GM18526 (cell line): ENCODE results near the gene PRAF2.

ENCODE experiments used
- POLR2A ChIP-seq: IDR thresholded peaks from 3 replicates; pipeline ENCODE4 v1.6.1; 2011; ENCODE audit not compliant: insufficient read length; ENCODE audit errors: extremely low read depth

Gene PRAF2

DNA sequence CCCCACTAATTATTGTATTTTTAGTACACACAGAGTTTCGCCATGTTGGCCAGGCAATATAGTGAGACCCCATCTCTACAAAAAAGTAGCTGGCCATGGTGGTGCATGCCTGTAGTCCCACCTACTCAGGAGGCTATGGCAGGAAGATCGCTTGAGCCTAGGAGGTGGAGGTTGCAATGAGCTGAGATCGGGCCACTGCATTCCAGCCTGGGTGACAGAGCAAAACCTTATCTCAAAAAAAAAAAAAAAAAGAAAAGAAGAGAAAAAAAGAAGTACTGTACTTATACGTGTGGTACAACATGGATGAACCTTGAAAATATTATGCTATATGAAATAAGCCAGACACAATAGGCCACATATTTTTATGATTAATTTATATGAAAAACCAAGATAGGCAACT lies 15.8 kb upstream of the PRAF2 start:
- TF ChIP-seq POLR2A = no peak

DNA sequence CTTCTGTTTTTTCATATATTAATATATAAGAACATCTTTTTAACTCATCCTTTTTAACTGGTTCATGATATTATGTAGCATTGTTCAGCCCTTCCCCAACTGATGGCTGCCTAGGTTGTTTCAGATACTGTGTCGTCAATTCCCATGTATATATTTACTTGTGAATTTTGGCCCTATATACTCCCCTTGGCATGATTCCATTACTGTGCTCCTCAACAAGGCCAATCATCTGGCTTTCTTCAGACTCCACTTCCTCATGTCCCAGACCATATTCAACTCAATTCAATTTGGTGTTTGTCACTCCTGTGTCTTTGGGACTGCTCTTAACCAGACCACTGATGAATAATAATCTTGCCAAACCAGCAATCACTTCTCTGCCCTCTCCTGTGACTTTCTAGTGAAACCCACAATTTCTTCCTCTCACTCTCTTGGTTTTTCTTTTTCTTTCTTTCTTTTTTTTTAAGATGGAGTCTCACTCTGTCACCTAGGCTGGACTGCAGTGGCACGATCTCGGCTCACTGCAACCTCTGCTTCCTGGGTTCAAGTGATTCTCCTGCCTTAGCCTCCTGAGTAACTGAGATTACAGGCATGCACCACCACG lies 8.6 kb upstream of the PRAF2 start:
- no peak for TF ChIP-seq POLR2A

DNA sequence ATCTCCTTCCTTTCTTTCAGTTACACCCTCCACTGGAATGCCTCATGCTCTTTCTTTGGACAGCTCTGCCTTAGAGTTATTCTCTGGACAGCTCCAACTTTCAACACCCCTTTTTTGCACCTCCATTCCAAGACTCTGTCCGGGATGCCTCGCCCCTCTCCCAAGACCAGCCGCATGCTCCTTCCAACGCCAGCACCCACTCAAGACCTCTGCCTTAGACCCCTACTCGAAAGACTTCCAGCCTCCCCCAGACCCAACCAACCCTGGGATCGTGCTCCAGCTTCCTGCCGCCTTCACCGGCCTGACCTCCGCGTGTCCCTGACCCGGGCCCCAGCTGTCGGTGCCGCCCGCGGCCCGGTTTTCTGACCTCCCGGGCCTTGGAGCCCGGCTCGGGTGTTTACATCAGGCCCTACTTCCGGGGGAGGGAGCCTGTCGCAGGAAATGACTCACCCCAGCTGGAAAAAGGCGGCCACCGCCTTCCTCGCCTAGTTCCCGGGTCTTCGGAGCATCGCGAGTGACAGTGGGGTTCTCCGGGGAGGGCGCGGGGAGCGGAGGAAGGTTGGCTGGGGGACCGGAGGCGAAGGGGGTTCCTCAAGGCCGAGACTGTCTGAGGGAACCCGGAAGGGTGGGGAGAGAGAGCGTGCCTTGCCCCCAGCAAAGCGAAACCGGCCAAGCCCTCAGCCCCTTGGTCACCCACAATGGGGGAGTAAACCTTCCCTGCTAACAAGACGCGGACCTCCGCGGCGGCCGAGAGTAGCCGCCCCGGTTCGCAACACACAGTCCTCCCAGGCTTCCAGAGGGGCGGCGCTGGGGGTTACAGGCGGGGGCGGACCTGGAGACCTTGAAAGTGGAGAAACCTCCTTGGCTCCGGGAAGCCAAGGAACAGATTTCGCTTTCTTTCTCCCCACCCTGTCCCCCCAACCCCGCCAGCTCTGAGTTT lies 6.0 kb upstream of the PRAF2 start, which contains the start of gene WDR45:
Gene WDR45 (minus strand): TSS at position 399 of the 940 bp plus-strand sequence. CDS start 1,792 bp downstream, outside the sequence.
- peak; percentile 38 for TF ChIP-seq POLR2A

DNA sequence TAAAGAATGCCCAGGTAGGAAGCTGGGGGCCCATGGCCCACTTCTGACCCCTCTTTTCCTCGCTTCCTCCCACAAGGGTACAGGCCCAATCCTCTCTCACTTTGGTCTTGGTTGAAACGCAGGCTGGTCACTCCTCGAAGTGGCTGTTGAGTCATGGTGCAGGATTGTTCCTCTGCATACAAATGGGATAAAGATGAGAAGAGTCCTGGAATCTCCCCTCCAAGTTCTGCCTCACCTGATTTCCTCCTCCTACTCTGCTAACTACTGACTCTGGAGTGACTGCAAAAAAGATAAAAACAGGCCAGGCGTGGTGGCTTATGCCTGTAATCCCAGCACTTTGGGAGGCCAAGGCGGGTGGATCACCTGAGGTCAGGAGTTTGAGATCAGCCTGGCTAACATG lies 4.1 kb upstream of the PRAF2 start:
- TF ChIP-seq POLR2A = no peak

DNA sequence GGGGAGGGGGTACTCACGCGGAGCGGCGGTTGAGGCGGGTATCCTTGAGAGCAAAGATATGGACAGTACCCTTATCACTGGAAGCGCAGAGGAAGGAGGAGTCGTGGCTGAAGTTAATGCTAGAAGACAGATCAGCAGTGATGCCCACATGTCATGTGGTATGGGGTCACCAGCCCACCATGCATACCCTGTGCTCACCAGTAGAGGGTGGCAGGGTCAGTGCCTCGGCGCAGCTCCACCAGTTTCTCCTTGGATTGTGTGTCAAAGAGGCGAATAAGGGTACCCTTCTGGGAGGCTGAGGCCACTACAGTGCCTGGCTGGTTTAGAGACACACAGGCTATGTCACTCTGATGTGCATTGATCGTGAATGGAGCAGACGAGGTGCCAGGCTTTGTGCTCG lies 1.5 kb upstream of the PRAF2 start:
- no peak for TF ChIP-seq POLR2A

DNA sequence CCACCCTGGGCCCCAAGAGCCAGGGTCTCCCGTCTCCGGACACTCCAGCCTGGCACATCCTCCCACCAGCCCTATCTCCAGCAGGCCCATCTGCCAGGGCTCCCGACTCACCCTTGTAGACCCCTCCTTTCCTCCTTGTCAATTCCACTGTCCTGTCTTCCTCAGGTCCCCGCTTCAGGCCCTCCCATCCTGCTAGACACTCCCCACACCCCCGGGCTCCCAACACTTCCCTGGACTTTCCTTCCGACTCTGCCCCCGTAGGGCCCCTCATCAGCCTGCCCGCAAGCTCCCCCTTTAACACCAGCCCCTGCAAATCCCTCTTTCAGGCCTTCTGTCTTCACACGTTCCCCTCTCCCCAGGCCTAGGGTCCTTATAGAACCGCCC lies 1.1 kb downstream of the PRAF2 start:
- no peak for TF ChIP-seq POLR2A

DNA sequence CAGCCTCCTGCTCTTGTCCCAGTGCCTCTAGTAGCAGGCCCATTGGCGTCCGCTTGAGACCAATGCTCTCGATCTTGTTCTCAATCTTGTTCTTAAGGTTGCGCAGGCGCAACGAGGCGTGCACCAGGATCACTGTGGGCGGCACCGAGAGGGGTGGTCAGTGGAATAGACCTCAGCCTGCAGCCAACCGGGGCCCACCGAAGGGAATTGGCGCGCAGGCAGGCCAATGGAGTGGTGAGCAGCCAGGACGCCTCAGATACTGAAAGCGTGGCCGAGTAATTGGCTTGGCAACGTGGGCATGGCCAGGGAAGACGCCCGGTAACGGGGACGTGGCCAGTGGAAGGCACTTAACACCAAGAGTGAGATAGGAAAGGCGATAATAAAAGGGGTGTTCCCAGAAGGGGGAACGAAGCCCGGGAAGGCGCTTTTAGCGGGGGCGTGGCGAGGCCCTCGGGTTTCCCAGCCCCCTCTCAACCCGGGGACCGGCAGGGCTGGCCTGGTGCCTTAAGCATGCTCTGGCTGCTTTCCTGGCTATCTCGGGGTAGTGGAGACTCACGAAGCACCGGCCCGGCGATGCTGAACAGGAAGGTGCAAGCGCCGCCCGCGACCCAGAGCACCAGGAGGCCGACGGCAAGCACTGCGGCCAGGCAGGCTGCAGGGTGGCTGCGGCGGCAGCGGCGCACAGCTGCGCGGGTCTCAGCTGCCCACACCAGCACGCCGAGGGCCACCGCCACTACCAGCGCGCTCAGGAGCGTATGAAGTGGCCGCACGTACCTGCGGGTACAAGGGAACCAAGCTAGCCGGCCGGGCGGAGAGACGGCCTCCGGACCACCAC lies 1.7 kb downstream of the PRAF2 start:
- TF ChIP-seq POLR2A = no peak

DNA sequence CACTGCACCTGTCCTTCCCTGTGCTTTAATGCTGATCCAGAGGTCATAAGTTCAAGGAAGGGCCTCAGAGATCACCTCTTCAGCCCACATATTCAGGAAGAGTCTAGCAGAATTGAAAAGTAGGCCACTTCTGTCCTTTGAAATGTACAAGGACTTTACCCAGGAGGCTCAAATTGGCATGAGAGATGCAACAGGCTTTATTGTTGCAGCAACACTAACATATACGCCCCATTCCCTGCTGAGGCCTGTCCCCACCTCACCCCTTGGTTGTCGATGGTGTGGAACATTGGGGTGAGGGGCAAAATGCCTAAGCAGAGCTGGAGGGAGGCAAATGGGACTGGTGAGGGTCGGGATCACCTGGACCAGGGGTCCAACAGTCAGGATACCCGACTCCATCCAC lies 2.8 kb downstream of the PRAF2 start:
- no peak for TF ChIP-seq POLR2A

DNA sequence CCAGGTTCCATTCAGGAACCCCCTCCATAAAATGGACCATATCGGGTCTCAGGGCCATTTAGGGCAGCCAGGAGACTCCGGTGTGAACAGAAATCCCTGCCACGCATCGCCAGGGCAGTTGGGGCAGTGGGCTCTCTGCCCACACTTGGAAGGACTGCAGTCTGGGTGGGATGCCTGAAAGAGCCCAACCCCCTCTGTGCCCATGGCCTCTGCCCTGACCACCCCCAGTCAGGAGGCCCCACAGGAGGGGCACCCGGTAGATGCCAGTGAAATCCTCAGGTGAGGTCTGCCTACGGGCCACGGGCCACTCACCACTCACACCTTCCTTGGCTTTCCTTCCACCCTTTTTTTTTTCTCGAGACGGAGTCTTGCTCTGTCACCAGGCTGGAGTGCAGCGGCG lies 4.8 kb downstream of the PRAF2 start:
- TF ChIP-seq POLR2A = no peak

DNA sequence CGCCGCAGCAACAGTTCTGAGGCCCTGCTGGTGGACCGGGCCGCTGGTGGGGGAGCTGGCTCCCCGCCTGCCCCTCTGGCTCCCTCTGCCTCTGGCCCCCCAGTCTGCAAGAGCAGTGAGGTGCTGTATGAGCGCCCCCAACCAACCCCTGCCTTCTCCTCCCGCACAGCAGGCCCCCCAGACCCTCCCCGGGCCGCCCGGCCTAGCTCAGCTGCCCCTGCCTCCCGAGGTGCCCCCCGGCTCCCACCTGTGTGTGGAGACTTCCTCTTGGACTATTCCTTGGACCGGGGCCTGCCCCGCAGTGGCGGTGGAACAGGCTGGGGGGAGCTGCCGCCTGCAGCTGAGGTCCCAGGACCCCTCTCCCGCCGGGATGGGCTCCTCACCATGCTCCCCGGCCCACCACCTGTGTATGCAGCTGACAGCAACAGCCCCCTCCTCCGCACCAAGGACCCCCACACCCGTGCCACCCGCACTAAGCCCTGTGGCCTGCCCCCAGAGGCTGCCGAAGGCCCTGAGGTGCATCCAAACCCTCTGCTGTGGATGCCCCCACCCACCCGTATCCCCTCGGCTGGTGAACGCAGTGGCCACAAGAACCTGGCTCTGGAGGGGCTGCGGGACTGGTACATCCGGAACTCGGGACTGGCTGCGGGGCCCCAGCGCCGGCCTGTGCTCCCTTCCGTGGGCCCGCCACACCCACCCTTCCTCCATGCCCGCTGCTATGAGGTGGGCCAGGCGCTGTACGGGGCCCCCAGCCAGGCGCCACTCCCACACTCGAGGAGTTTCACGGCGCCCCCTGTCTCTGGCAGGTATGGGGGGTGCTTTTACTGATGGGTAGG lies 6.3 kb downstream of the PRAF2 start:
- TF ChIP-seq POLR2A = no peak

DNA sequence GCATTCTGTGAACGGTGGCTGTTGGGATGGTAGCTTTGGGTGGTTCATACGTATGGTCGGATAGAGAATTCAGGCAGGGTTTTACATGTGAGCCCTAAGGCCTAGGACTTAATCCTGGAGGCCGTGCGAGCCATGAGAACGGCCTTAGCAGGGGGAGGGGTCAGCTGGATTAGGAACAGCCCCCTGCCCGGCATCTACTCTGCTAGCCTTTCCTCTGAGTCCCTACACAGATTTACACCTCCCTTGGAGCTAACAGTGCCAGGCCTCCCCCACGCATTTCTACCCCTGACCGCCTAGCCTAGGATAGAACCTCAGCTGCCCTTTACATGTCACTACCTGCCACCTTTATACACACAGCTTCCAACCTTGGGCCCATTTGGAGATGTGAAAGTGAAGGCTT lies 7.1 kb downstream of the PRAF2 start:
- no peak for TF ChIP-seq POLR2A

DNA sequence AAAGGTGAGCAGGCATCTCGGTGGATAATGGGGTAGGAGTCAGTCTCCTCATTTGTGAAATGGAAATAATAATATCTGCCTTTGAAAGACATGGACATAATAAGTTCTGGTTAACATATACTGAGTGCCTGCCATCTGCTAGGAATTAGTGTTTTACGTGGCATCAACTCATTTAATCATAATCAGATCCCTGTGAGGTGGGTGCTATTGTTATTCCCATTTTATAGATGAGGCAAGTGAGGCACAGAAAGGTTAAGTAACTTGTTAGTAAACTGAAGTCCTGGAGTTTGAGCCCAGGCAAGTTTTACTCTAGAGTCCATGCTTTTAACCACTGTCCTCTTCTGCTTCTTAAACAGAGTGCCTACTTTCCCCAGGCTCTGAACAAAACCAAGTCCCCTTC lies 7.5 kb downstream of the PRAF2 start:
- no peak for TF ChIP-seq POLR2A

DNA sequence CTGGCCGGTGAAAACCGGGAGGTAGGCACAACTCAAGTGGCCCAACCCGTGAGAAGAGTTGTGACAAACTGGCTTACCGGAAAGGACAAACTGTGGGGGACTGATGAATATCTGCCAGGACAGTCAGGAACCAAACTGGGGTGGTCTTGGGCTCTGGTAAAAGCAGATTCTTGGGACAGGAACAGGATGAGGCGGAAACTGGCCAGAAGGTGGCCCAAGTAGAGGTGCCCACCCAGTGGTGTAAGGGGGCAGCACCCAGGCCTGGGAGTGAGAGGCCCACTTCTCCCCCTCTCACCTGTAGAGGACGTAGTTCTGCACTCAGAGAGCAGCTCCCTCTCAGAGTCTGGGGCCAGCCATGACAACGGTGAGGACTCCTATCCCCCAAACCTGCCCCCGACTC lies 9.1 kb downstream of the PRAF2 start:
- no peak for TF ChIP-seq POLR2A

DNA sequence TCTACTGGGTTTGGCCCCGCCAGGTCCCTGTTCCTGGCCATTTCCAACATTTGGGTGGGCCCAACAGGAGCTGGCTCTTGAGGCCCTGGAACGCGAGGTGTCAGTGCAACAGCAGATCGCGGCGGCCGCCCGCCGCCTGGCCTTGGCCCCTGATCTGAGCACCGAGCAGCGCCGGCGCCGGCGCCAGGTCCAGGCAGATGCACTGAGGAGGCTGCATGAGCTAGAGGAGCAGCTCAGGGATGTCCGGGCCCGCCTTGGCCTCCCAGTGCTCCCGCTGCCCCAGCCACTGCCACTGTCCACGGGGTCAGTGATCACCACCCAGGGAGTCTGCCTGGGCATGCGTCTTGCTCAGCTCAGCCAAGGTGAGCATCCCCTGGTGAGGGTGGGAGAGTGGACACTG lies 9.5 kb downstream of the PRAF2 start:
- no peak for TF ChIP-seq POLR2A

DNA sequence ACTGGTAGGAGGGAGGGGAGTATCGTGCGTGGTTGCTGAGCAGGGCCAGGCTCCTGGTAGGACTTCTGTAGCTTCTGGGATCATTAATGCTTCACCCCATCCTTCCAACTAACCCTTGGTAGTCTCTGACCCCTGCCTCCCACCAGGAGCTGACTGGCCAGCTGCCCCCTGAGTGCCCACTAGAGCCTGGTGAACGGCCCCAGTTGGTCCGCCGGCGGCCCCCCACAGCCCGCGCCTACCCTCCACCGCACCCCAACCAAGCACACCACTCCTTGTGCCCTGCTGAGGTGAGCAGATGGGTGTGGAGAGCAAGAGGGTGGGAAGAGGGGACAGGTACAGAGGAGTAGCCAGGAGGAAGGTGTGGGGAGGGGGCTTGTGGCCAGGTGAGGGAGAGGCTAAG lies 10.1 kb downstream of the PRAF2 start:
- no peak for TF ChIP-seq POLR2A

DNA sequence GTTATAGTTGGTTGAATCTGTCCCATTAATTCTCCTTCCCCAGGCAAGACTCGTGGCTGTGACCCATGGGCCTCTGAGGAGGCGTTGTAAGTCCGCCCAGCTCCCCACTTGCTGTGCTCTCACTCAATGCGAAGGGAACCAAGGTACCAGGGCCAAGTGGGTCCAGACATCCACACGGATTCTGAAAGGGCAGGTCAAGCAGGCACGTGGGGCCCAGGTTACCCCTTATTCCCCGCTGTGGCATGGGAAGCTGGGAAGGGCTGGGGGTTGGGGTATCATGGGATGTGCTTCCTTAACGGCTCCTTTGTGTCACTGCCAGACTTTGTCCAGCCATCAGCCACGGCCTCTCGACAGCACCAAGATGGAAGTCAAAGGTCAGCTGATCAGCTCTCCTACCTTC lies 11.9 kb downstream of the PRAF2 start:
- no peak for TF ChIP-seq POLR2A
